ENCODE results near the gene TCFL5.

DNA sequence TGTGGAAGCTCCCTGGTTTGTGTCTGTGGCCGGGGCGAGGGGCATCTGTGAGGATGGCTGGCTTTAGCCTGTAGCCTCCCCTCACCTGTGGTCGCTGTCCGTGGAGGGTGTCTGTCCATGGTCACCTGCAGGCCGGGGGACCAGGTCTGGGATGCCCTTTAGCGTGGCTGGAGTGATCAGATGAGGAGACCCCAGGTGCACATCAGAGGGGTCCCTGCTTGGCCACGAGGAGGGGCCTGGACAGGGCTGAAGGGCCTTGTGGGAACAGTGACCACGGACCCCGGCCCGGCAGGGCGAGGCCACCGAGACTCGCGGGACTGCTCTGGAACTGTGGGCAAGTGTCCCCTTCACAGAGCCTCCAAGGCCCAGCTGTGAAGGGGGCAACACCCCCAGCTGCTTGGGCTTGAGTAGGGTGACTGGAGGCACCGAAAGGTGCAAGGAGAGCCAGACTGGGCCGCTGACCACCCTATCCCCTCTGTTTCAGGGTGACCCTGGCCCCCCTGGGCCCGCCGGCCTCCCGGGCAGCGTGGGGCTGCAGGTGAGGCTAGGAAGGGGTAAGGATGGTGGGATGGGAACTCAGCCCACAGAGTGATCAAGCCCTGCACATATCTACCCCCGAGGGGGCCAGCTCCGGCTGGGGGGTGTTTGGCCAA lies 36.2 kb downstream of the TCFL5 start:
- TF ChIP-seq EZH2 (IDR thresholded peaks at IDR 0.05; ENCODE audit: insufficient read depth, poor library complexity, severe bottlenecking) (no peak), EZH2phosphoT487 (IDR thresholded peaks at IDR 0.05; ENCODE audit: insufficient read depth, low read depth) (no peak)

Data from GM23248 (cell line).